Endothelial cell of umbilical vein (primary cell): ENCODE results near the gene SPIRE1. TPM values are rescaled to one million over a fixed set of nuclear protein-coding genes. Genes with fewer than 3 reads are reported as not detected.

Experiments
- BruUV-seq: library from RNA; stranded (reverse); fragments of 400-500 nt; replicated peaks from 2 replicates; lab custom pipeline; 2021; lab: Mats Ljungman, UMichigan
- CTCF ChIA-PET: fragments of 300-600, 350-600 bp; sonication (Branson Sonifier 250); formaldehyde crosslinking; loops from one replicate; lab custom pipeline; 2021; ENCODE audit warnings: antibody characterized with exemption, inconsistent platforms; lab: Charles Lee
- POLR2A ChIA-PET: fragments of 300-600, 350-600 bp; sonication (Branson Sonifier 250); formaldehyde crosslinking; loops from one replicate; lab custom pipeline; 2021; ENCODE audit warnings: antibody characterized with exemption, inconsistent platforms; lab: Charles Lee
- DNase-seq: peaks from one replicate; pipeline ENCODE4 v3.0.0-alpha.2; 2011; ENCODE audit warnings: low read depth, low spot score
- FAIRE-seq: peaks from 2 replicates; lab custom pipeline; 2011; peaks lifted over from hg19 to GRCh38; lab: Jason Lieb, UNC
- H2AFZ ChIP-seq: 2 replicates; pipeline ENCODE4 v1.6.0; 2012; ENCODE audit warnings: low read depth, low read length, control low read depth, inconsistent platforms
- H3K27ac ChIP-seq: 2 replicates; pipeline ENCODE4 v1.5.1; 2011; ENCODE audit warnings: low read depth, mild to moderate bottlenecking, control low read depth, low read length, moderate library complexity; ENCODE audit not compliant: insufficient read depth
- H3K27me3 ChIP-seq, 2 experiments: 2 replicates each; pipeline versions ENCODE4 v1.6.0 to v1.6.1; 2011; ENCODE audit warnings: low read length in 2 of 2, mixed read lengths in 1 of 2; ENCODE audit not compliant: control insufficient read depth in 2 of 2, insufficient read depth in 2 of 2
- H3K36me3 ChIP-seq, 2 experiments: 2 replicates in 1 of 2; 3 replicates in 1 of 2; pipeline ENCODE4 v1.5.1; 2011; ENCODE audit warnings: low read length in 2 of 2, mild to moderate bottlenecking in 1 of 2, moderate library complexity in 1 of 2; ENCODE audit not compliant: control insufficient read depth in 2 of 2, insufficient read depth in 2 of 2; ENCODE audit errors: extremely low read depth in 1 of 2
- H3K4me1 ChIP-seq: 3 replicates; pipeline ENCODE4 v1.5.1; 2011; ENCODE audit warnings: mild to moderate bottlenecking, low read length; ENCODE audit not compliant: control insufficient read depth, insufficient read depth; ENCODE audit errors: extremely low read depth
- H3K4me2 ChIP-seq: 2 replicates; pipeline ENCODE4 v1.6.1; 2011; ENCODE audit warnings: low read length, control low read depth, mixed read lengths; ENCODE audit not compliant: insufficient read depth
- H3K4me3 ChIP-seq, 3 experiments: fragments of 200-600 bp in 1 of 3; sonication (generic), shearing (Covaris generic) in 1 of 3; replicated peaks in 1 of 3; 2 replicates each; pipeline ENCODE4 v1.5.1; 2011 to 2016; ENCODE audit warnings: control low read depth in 3 of 3, low read length in 3 of 3, mild to moderate bottlenecking in 2 of 3, inconsistent platforms in 1 of 3, low read depth in 1 of 3, moderate library complexity in 1 of 3; ENCODE audit not compliant: insufficient read depth in 1 of 3
- H3K79me2 ChIP-seq: 2 replicates; pipeline ENCODE4 v1.6.0; 2012; ENCODE audit warnings: low read length, inconsistent platforms; ENCODE audit not compliant: control insufficient read depth, insufficient read depth
- H3K9ac ChIP-seq: replicated peaks from 2 replicates; pipeline ENCODE3; 2011; ENCODE audit warnings: low read length, control low read depth; ENCODE audit not compliant: insufficient read depth; ENCODE audit errors: extremely low read depth
- H3K9me1 ChIP-seq: replicated peaks from 3 replicates; pipeline ENCODE4 v1.6.0; 2011; ENCODE audit warnings: mild to moderate bottlenecking, low read length; ENCODE audit not compliant: control insufficient read depth, insufficient read depth; ENCODE audit errors: extremely low read depth
- H3K9me3 ChIP-seq: replicated peaks from 2 replicates; pipeline ENCODE4 v1.5.1; 2012; ENCODE audit warnings: low read length, inconsistent platforms; ENCODE audit not compliant: control insufficient read depth, insufficient read depth
- H4K20me1 ChIP-seq: replicated peaks from 2 replicates; pipeline ENCODE3; 2011; ENCODE audit warnings: mild to moderate bottlenecking, low read length; ENCODE audit not compliant: control insufficient read depth, insufficient read depth; ENCODE audit errors: extremely low read depth
- EZH2 ChIP-seq: IDR thresholded peaks from 2 replicates; pipeline ENCODE4 v1.6.1; 2012; ENCODE audit warnings: borderline replicate concordance, low read depth, mild to moderate bottlenecking, moderate library complexity, low read length, inconsistent platforms; ENCODE audit not compliant: severe bottlenecking
- FOS ChIP-seq: IDR thresholded peaks from 2 replicates; pipeline ENCODE4 v1.6.1; 2011; ENCODE audit warnings: mild to moderate bottlenecking, low read length, moderate library complexity, borderline replicate concordance; ENCODE audit not compliant: insufficient read depth
- GATA2 ChIP-seq: IDR thresholded peaks from 2 replicates; pipeline ENCODE4 v1.7.0; 2011; ENCODE audit warnings: low read depth, mild to moderate bottlenecking, moderate library complexity, mixed read lengths, low read length; ENCODE audit not compliant: insufficient read length, insufficient read depth
- JUN ChIP-seq: IDR thresholded peaks from 2 replicates; pipeline ENCODE4 v1.6.1; 2011; ENCODE audit warnings: borderline replicate concordance, low read depth; ENCODE audit not compliant: insufficient read length, insufficient read depth
- MYC ChIP-seq: IDR thresholded peaks from one replicate; pipeline ENCODE4 v1.6.1; 2011; ENCODE audit warnings: mild to moderate bottlenecking, low read depth, low read length
- POLR2A ChIP-seq: IDR thresholded peaks from 2 replicates; pipeline ENCODE4 v1.6.1; 2012; ENCODE audit warnings: low read depth, mild to moderate bottlenecking, control low read depth, low read length
- POLR2AphosphoS5 ChIP-seq: IDR thresholded peaks from 2 replicates; pipeline ENCODE4 v1.6.1; 2012; ENCODE audit warnings: low read depth, mild to moderate bottlenecking, control low read depth, low read length, moderate library complexity; ENCODE audit not compliant: insufficient read depth
- dilution Hi-C: fragments of 300-500 bp; cut with MboI; formaldehyde crosslinking; loops from one replicate; pipeline ENCODE4 v1.15.0; 2019; ENCODE audit warnings: low sequenced_read_pairs; ENCODE audit not compliant: extremely low pct_ligation_motif_present
- intact Hi-C: fragments of 100-400 bp; cut with micrococcal nuclease; formaldehyde crosslinking; loops from one replicate; pipeline ENCODE4 v1.10.0; 2022
- polyA plus RNA-seq, 4 experiments: library from polyadenylated mRNA; depleted of rRNA in 3 of 4; stranded (reverse) in 3 of 4; unstranded in 1 of 4; fragments of >200 nt; gene quantifications; 2 replicates each; pipeline versions ENCODE4 v1.2.1 to v1.2.3, GENCODE V29; 2011 to 2012; ENCODE audit warnings: missing spikeins in 1 of 4
- total RNA-seq: library from RNA; stranded (reverse); gene quantifications from 2 replicates; pipeline ENCODE4 v1.2.3, GENCODE V29; 2021
- TF ChIP-seq, protein P1 (sequence below), 2 donors: IDR thresholded peaks; 1 replicate in 1 of 2; 2 replicates in 1 of 2; pipeline ENCODE4 v1.5.1; 2011; ENCODE audit warnings: low read length in 2 of 2, mild to moderate bottlenecking in 2 of 2, moderate library complexity in 2 of 2, control low read depth in 1 of 2, inconsistent platforms in 1 of 2, low read depth in 1 of 2; ENCODE audit not compliant: insufficient read depth in 1 of 2; ENCODE audit errors: extremely low read depth in 1 of 2
- TF ChIP-seq, protein P2 (sequence below): IDR thresholded peaks from 2 replicates; pipeline ENCODE4 v1.6.1; 2011; ENCODE audit not compliant: insufficient read depth, insufficient read length

The SPIRE1 gene
- total and polyA plus RNA-seq, 2 donors (not counting 3 experiments of a cell fraction or from before 2014, with no cell fraction given) = 13.1 to 44.0 TPM

DNA sequence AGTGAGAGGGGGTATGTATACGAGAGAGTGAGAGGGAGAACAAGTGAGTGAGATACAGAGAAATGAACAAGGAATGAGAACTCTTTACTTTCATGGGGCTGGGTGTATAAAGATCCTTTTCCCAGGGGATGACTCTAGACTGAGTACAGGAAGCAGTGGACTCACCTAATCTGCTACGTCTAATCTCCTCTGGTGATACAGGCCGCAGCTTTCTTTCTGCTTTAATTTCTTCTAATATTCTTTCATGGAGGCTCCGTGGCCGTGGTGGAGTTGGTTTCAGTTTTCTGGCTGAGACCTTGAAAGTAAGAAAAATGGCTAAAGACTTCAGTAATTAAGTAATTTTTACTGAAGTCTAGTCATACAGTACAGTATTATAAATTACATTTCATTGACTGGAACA is 165.0 kb downstream of the SPIRE1 start:
- H4K20me1 ChIP-seq = no peaks in the 10 kb centered on the region
- ChIA-PET CTCF (no interaction called here), POLR2A (no interaction called here)
- H3K4me2 ChIP-seq = no peak overlapping the region
- no peak overlapping the region for H2AFZ ChIP-seq
- no peak for FAIRE-seq
- H3K4me1 ChIP-seq = no peaks in the 10 kb centered on the region
- TF ChIP-seq, protein P1, sequence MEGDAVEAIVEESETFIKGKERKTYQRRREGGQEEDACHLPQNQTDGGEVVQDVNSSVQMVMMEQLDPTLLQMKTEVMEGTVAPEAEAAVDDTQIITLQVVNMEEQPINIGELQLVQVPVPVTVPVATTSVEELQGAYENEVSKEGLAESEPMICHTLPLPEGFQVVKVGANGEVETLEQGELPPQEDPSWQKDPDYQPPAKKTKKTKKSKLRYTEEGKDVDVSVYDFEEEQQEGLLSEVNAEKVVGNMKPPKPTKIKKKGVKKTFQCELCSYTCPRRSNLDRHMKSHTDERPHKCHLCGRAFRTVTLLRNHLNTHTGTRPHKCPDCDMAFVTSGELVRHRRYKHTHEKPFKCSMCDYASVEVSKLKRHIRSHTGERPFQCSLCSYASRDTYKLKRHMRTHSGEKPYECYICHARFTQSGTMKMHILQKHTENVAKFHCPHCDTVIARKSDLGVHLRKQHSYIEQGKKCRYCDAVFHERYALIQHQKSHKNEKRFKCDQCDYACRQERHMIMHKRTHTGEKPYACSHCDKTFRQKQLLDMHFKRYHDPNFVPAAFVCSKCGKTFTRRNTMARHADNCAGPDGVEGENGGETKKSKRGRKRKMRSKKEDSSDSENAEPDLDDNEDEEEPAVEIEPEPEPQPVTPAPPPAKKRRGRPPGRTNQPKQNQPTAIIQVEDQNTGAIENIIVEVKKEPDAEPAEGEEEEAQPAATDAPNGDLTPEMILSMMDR (IDR thresholded peaks at IDR 0.05; ENCODE audit: extremely low read depth in 1 of 2, insufficient read depth in 1 of 2, low read depth in 1 of 2, low read length in 2 of 2) = no peak
- no peak for TF ChIP-seq JUN
- H3K4me3 ChIP-seq = no peak overlapping the region
- H3K27ac ChIP-seq = no peak overlapping the region
- intact Hi-C loops (no loop called here), dilution Hi-C loops (no loop called here)
- peaks cover 11 to 12% of the 10 kb centered on the region in 2 experiments for H3K36me3 ChIP-seq
- no TSS peak for BruUV-seq
- H3K9ac ChIP-seq = no peak overlapping the region
- H3K9me3 ChIP-seq = no peaks in the 10 kb centered on the region
- peaks cover 14% of the 10 kb centered on the region for H3K79me2 ChIP-seq
- no peaks in the 10 kb centered on the region for H3K9me1 ChIP-seq
- no peak for DNase-seq
- H3K27me3 ChIP-seq = no peaks in the 10 kb centered on the region

DNA sequence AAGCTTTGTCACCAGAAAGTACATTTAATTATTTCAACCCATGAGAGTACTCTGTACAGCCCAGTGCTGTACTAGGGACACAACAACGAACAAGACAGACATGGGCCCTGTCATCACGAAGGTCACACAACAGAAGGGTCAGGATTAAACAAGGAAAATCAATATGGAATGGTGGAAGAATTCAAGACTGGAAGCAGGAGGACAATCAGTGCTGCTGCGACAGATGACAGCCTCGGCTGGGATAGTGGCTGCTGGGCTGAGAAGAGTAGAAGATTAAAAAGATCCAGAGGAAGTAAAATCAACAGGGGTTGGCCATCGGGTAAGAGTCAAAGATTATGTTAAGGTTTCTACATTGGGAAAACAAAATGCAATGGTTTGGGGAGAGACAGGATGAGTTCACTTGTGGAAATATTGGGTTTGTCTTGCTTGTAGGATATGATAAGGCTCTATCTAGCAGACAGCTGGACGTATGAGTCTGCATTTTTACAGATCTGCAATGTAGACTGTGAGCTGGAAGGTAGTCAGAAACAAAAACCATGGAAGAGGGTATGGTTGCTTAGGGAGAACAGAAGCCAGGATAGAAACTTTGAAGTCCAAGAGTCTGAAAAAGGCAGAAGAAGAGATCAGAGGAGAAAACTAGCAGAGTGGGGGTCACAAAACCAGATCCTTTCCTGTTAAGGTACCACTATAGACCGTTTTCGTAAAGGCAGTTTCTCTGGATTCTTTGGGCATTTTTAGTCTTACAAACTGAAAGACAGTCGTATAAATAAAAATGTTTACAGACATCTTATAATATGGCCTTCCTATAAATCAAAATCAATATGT is 166.1 kb downstream of the SPIRE1 start:
- Histone ChIP-seq H3K27ac (no peak overlapping the region), H3K4me2 (no peak overlapping the region), H3K27me3 (no peaks in the 10 kb centered on the region), H4K20me1 (no peaks in the 10 kb centered on the region), H3K4me3 (no peak overlapping the region), H3K36me3 (peaks cover 11 to 14% of the 10 kb centered on the region in 2 experiments), H3K9me1 (no peaks in the 10 kb centered on the region), H3K4me1 (no peaks in the 10 kb centered on the region), H3K9ac (no peak overlapping the region), H2AFZ (no peak overlapping the region), H3K79me2 (peaks cover 14% of the 10 kb centered on the region), H3K9me3 (no peaks in the 10 kb centered on the region)
- no peak for DNase-seq
- BruUV-seq = TSS peak; percentile 15
- TF ChIP-seq JUN = no peak
- TF ChIP-seq, protein P2, sequence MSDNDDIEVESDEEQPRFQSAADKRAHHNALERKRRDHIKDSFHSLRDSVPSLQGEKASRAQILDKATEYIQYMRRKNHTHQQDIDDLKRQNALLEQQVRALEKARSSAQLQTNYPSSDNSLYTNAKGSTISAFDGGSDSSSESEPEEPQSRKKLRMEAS = no peak
- TF ChIP-seq FOS = no peak
- TF ChIP-seq GATA2 = no peak
- no peak for TF ChIP-seq POLR2A
- TF ChIP-seq, protein P1 (IDR thresholded peaks at IDR 0.05; ENCODE audit: extremely low read depth in 1 of 2, insufficient read depth in 1 of 2, low read depth in 1 of 2, low read length in 2 of 2) = no peak
- no peak for TF ChIP-seq POLR2AphosphoS5
- TF ChIP-seq MYC = no peak
- no peak for TF ChIP-seq EZH2
- ChIA-PET POLR2A (no interaction called here), CTCF (interaction anchor here (0.5 kb wide), 1 partner anchor 105 kb away, joined by 3 read pairs; no protein-coding TSS in a partner anchor)
- no peak for FAIRE-seq
- intact Hi-C loops = no loop called here
- dilution Hi-C loops = no loop called here
